NCI-H526 treated with DMSO at 0.1 percent for 48 hours (cell line): ENCODE measurements around the gene GPR171.
"Not testable (repeated sequence)": the region's sequence is repeated elsewhere in the genome, so short reads cannot be mapped to it uniquely, and the experiment has no call there.

Source experiments
- DNase-seq: peaks from one replicate; lab custom pipeline; 2025; lab: John Stamatoyannopoulos, UW

GPR171 gene

GRCh38 chr3:151203051-151203420, at the start of gene GPR171:
GPR171 (minus strand) TSS chr3:151203216; CDS start chr3:151199386, 3,830 bp downstream.
- no peak for DNase-seq

GRCh38 chr3:151248772-151249337, 45.8 kb upstream of the GPR171 start:
- no peak for DNase-seq

- DNase-seq, result not testable (repeated sequence)
These were observed 39.0 kb upstream of the GPR171 start for GRCh38 chr3:151242006-151242405.

- no peak for DNase-seq
These were observed 33.7 kb upstream of the GPR171 start for GRCh38 chr3:151236736-151237135.

- DNase-seq, result no peak
These were observed 33.3 kb upstream of the GPR171 start for GRCh38 chr3:151236316-151236715.

GRCh38 chr3:151234825-151235224, 31.8 kb upstream of the GPR171 start:
- DNase-seq, result no peak

GRCh38 chr3:151232991-151233390, 30.0 kb upstream of the GPR171 start:
- DNase-seq, result no peak

GRCh38 chr3:151232403-151232802, 29.4 kb upstream of the GPR171 start:
- DNase-seq, result not testable (repeated sequence)

- no peak for DNase-seq
These were observed 27.6 kb upstream of the GPR171 start for GRCh38 chr3:151230646-151231045.

- DNase-seq, result peak; percentile 80
These were observed 25.6 kb upstream of the GPR171 start for GRCh38 chr3:151228666-151229040.

- peak; percentile 45 for DNase-seq
These were observed 25.0 kb upstream of the GPR171 start for GRCh38 chr3:151227807-151228665.

- no peak for DNase-seq
These were observed 24.3 kb upstream of the GPR171 start for GRCh38 chr3:151227266-151227806.

- DNase-seq, result no peak
These were observed 23.8 kb upstream of the GPR171 start for GRCh38 chr3:151226825-151227224.

- DNase-seq, result no peak
These were observed 23.1 kb upstream of the GPR171 start for GRCh38 chr3:151226088-151226563.

GRCh38 chr3:151225040-151225975, 22.3 kb upstream of the GPR171 start:
- DNase-seq, result no peak

- DNase-seq, result no peak
These were observed 21.4 kb upstream of the GPR171 start for GRCh38 chr3:151224268-151224866.

- DNase-seq, result no peak
These were observed 16.0 kb upstream of the GPR171 start for GRCh38 chr3:151219056-151219455.

GRCh38 chr3:151218136-151218535, 15.1 kb upstream of the GPR171 start:
- DNase-seq, result no peak

GRCh38 chr3:151216641-151217607, 13.9 kb upstream of the GPR171 start:
- DNase-seq, result no peak

- DNase-seq, result no peak
These were observed 11.4 kb upstream of the GPR171 start for GRCh38 chr3:151214459-151214858.
